NCI-H524 treated with DMSO at 0.1 percent for 48 hours (cell line): ENCODE measurements around the gene ATP6V0C.
"Not testable (repeated sequence)": the region's sequence is repeated elsewhere in the genome, so short reads cannot be mapped to it uniquely, and the experiment has no call there.

ENCODE experiments used
- DNase-seq: peaks from one replicate; lab custom pipeline; 2025; lab: John Stamatoyannopoulos, UW

Gene ATP6V0C

GRCh38 chr16:2474877-2475412, 38.8 kb upstream of the ATP6V0C start, which contains the start of gene TBC1D24:
TBC1D24 (plus strand) TSS chr16:2475127; CDS start chr16:2496149, 21,022 bp downstream.
- DNase-seq, result no peak

DNA sequence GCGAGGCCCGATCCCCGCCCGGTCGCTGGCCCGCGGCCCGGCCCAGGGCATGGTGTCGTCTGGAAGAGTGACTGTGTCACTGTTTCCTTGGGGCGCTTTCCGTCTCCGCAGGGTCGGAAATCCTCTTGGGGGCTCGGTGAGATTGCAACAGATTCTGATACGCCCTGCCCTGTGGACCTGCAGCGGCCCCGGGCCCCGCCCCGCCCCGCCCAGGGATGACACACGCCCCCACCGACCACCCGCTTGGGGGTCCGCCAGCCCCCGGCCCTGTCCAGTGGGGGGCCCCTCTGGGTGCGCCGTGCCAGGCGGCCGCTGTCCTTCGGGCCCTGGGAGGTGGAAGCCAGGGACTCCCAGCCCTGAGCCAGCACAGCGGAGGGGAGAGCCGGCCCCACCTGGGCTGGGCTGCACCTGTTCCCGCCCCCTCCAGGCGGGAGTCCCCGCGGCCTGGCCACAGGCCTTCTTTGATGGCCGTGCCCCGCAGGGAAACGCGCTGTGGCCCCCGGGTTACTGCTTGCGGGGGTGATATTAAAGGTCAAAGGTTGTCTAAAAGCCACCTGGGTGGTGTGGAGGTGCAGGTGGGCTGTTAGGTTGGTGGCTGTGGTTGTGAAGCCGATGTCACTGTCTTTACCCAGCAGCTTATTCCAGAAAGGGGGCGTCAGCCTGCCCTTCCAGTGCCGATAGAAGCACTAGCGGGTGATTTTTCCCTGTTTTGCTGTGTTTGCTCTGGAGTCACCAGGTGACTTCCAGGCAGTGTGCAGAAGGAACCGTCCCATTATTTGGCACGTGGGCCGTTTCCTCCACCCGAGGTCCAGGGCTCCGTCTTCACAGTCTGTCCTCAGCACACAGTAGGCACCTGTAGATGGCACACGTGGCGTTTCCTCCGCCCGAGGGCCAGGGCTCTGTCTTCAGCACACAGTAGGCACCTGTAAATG, 38.1 kb upstream of the ATP6V0C start:
- no peak for DNase-seq

DNA sequence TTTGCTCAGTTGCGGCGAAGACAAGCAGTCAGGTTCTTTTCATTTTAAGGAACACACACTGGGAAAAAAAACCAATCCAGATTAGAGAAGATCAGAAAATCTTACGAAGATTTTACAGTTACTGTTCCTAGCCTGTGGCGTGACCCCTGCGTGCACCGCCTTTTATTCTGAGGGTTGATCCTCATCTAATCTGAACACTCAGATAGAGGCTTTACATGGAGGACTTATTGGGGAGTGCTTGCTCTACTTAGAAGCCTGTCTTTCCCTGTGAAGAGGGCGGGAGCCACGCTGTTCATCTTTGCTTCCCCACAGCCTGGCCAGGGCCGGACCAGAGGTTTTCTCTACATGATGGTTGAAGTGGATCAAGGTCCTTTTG, 37.4 kb upstream of the ATP6V0C start:
- no peak for DNase-seq

GRCh38 chr16:2476741-2477140, 37.0 kb upstream of the ATP6V0C start:
- no peak for DNase-seq

GRCh38 chr16:2477327-2477726, 36.4 kb upstream of the ATP6V0C start:
- DNase-seq, result no peak

DNA sequence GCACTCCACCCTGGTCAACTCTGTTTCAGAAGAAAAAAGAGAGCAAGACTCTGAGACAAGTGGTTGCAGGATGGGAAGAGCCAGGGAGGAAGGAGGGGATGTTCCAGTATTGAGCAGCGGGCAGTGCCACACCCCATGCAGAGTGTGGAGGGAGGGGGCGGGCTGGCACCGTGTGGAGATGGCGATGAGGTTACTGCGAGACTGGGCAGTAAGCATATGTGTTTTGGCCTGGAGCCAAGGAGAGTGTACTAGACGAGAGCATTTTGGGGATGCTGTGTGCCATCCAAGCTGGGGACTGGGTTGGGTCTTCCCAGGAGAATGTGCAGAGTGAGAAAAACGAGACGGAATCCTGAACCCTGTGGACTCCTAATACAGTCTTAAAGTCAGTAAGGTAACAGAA, 35.5 kb upstream of the ATP6V0C start:
- no peak for DNase-seq

DNA sequence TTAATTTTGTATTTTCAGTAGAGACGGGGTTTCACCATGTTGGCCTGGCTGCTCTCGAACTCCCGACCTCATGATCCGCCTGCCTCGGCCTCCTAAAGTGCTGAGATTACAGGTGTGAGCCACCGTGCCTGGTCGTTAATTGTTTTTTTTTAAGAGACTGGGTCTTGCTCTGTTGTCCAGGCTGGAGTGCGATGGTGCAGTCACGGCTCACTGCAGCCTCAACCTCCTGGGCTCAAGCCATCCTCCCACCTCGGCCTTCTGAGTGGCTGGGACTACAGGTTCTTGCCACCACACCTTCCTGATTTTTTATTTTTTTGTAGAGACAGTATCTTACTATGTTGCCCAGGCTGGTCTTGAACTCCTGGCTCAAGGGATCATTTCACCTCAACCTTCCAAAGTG, 33.8 kb upstream of the ATP6V0C start:
- not testable (repeated sequence) for DNase-seq

- no peak for DNase-seq
Measured at GRCh38 chr16:2480948-2481347, 32.8 kb upstream of the ATP6V0C start.

DNA sequence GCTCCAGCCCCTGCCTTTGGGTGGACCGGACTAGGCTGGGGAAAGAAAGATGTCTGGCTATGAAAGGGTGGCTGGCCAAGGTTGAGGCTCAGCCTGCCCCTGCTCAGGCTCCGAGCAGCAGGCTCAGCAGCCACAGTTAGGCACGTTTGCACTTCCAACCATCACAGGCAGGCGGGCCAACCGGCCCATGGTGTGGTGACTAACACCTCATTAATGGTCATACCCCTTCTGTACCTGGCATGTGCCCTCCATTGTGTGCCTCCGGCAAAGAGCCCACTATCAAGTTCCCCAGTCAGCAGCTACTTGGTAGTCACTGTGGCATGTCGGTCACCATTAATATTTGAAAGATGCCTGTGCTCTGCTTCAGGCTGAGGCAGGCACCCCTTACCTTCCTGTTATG, 32.1 kb upstream of the ATP6V0C start:
- no peak for DNase-seq

DNA sequence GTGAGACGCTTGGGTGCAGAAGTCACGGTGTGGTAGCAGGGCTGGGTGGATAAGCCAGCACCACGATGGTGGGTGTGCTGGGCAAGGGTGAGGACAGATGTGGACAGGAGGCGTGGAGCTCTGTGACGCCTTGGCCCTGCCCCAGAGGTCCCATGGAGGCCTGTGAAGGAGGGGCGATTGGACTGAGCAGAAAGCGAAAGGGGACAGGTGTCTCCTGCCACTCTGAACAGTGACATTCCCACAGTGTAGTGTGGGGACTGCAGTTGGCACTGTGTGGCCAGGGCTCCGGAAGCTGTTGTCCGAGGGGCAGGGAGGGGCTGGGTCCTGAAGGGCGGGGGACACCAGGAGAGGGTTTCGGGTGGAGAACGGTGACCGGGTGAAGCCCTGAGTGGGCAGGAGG, 31.5 kb upstream of the ATP6V0C start:
- no peak for DNase-seq

- DNase-seq, result peak; percentile 64
Measured at GRCh38 chr16:2482708-2483534, 30.8 kb upstream of the ATP6V0C start.

- DNase-seq, result no peak
Measured at GRCh38 chr16:2483939-2484897, 29.5 kb upstream of the ATP6V0C start.

DNA sequence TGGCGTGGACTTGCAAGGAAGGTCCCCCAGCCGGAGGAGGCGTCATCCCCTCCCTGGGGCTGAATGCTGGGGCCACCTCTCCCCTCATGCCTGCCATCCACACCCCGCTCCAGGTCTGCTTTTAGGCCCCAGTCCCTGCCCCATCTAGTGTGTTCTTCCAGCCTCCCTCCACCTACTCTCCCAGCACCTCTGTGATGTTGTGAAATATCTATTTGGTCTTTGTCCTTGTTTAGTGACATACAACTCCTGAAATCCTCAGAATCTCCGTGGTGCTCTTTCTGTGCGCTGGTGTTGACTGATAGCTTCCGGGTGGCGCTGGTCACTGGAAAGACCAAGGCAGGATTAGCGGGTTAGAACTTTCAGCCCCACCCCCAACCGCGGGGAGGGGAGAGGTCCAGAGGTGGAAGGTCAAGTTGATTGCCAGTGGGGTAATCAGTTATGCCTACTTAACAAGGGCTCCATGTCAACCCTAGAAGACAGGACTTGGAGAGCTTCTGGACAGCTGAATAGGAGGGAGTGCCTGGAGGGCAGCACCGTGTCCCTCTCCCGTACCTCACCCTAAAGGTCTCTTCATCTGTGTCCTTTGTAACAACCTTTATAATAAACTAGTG, 28.7 kb upstream of the ATP6V0C start:
- no peak for DNase-seq

DNA sequence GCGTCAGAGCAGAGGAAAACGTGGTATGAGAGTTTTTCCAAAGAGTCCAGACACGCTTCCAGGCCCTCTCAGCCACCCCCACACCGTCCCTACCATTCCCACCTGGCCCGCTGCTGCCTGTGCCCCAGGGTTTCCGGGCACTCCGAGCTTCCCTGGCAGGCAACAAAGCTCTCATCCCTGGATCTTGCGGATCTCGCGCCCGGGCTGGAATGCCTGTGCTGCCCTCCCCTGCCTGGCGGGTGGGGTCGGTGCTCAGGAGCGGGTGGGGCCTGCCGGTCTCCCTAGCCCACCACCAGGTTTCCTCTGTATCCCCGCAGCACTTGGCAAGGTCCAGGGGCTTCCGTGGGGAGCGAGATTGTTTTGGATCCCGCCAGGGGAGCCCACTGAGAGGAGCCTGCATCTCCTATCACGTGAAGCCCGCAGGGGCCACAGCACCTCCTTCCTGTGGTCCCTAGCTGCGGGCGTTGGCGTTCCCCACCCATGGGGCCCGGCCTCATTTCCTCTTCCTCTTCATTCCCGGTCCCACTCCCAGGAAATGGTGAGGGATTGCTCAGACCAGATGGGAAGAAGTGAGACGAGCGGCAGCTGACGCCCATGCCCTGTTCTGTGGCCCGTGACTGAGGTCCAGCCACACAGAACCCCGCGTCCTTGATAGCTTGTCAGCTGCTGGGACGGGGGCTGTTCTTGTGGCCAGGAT, 27.8 kb upstream of the ATP6V0C start:
- DNase-seq, result no peak

DNA sequence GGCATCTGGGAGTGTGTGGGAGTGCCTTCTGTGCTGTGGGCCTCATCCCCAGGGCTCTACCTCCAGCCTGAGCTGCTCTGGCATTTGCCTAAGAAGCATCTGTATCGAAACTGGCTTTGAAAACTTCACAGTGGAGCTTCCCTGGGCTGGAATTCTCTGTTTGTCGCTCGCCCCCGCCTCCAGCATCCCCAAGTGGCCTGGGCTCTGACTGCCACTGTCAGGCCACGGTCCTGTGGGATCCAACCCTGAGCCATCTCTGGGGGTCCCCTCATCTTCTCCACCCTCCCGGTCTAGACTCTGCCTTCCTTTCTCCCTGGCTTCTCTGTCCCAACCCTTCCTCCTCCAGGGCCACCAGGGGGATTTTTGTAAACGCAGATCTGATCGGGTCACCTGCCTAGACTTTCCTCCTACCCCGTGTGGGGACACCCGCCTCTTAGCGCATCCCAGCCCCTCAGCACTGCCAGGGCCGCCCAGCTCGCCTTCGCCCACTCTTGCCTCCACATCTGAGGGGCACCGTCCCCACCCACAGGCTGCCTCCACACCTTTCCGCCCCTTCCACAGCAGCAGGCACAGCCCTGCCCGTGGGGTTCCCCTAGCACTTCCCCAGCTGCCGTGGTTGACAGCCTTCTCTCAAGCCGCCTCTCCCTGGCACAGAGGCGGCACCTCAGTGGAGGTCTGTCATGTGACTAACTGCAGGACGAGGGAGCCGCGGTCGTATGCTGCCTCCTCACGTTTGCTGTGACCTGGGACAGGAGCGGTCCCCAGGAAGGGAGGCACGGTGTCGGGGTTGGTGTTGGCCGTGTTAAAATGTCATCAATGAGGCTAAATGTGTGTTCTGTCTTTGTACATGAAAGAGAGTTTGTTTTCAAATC, 26.9 kb upstream of the ATP6V0C start:
- DNase-seq, result no peak

DNA sequence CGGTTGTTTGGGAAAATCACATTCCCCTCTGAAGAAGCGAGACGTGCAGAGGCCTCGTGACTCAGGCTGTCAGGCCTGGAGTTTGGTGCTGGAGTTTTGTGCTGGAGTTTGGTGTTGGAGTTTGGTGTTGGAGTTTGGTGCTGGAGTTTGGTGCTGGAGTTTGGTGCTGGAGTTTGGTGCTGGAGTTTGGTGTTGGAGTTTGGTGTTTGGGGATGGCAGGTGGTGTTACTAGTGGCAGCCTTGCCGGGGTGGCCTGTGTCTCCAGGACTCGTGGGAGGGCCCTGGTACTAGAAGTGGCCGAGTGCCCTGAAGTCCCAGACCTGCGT, 26.3 kb upstream of the ATP6V0C start:
- no peak for DNase-seq

GRCh38 chr16:2487903-2488531, 25.7 kb upstream of the ATP6V0C start:
- DNase-seq, result no peak

GRCh38 chr16:2489581-2489980, 24.2 kb upstream of the ATP6V0C start:
- no peak for DNase-seq
